ENCODE data around the gene CPEB4. TPM values are rescaled to one million over a fixed set of nuclear protein-coding genes. Genes with fewer than 3 reads are reported as not detected.

Gene CPEB4
- total RNA-seq, 1 experiment from 2014 or later = 11.1 TPM

GRCh38 chr5:173880306-173880985 is 7.7 kb upstream of the CPEB4 start:
- DNase-seq (ENCODE audit: low read depth, low spot score) = no peak
- Histone ChIP-seq H3K36me3 (ENCODE audit: control insufficient read depth in 1 of 2, insufficient read depth in 2 of 2, low read length in 2 of 2) (no peaks in the 10 kb centered on the region), H2AFZ (ENCODE audit: low read depth, low read length, poor library complexity, severe bottlenecking) (no peak overlapping the region), H3K9ac (ENCODE audit: low read length) (no peak overlapping the region), H3K4me3 (replicated peaks in 1 of 2; ENCODE audit: low read depth in 1 of 2, low read length in 2 of 2) (no peak overlapping the region), H3K9me3 (ENCODE audit: control insufficient read depth in 1 of 2, insufficient read depth in 1 of 2, low read depth in 1 of 2, low read length in 2 of 2) (no peaks in the 10 kb centered on the region), H3K4me2 (ENCODE audit: low read length) (no peak overlapping the region), H3K9me2 (ENCODE audit: insufficient read depth) (no peaks in the 10 kb centered on the region), H3K4me1 (ENCODE audit: control insufficient read depth in 1 of 2, insufficient read depth in 2 of 2, low read length in 2 of 2) (peaks cover 0 to 26% of the 10 kb centered on the region in 2 experiments; a peak in 2 of 4 replicates), H3K79me2 (ENCODE audit: insufficient read depth, low read length) (no peaks in the 10 kb centered on the region), H4K20me1 (ENCODE audit: insufficient read depth) (no peaks in the 10 kb centered on the region), H3K27ac (ENCODE audit: low read depth, low read length) (no peak overlapping the region), H3K27me3 (ENCODE audit: insufficient read depth, low read length) (no peaks in the 10 kb centered on the region)
- intact Hi-C loops (cut with micrococcal nuclease) = no loop called here
- ATAC-seq = no peak
- ChIA-PET CTCF (no interaction called here), RAD21 (ENCODE audit: low non-redundant PET in 1 of 2, low total read pairs in 2 of 2, uncharacterized antibody in 2 of 2, unreplicated experiment in 2 of 2) (no interaction called here), POLR2A (no interaction called here)
- no peak for TF ChIP-seq ELF1 (IDR thresholded peaks at IDR 0.05; ENCODE audit: borderline replicate concordance, low read depth)
- TF ChIP-seq TCF7L2 (IDR thresholded peaks at IDR 0.05; ENCODE audit: borderline replicate concordance, extremely low read depth, insufficient read depth, insufficient read length) = no peak
- no peak for TF ChIP-seq MAX (IDR thresholded peaks at IDR 0.05)
- TF ChIP-seq ZNF274 (IDR thresholded peaks at IDR 0.05; ENCODE audit: low read depth, low read length) = no peak
- no TSS peak for BruUV-seq (replicated peaks)

GRCh38 chr5:173881811-173882575 is 6.2 kb upstream of the CPEB4 start:
- intact Hi-C loops (cut with micrococcal nuclease) = no loop called here
- Histone ChIP-seq H3K9me2 (ENCODE audit: insufficient read depth) (no peaks in the 10 kb centered on the region), H3K36me3 (ENCODE audit: control insufficient read depth in 1 of 2, insufficient read depth in 2 of 2, low read length in 2 of 2) (no peaks in the 10 kb centered on the region), H3K9ac (ENCODE audit: low read length) (no peak overlapping the region), H3K4me3 (replicated peaks in 1 of 2; ENCODE audit: low read depth in 1 of 2, low read length in 2 of 2) (no peak overlapping the region), H2AFZ (ENCODE audit: low read depth, low read length, poor library complexity, severe bottlenecking) (peak overlapping the region; percentile 79), H3K4me1 (ENCODE audit: control insufficient read depth in 1 of 2, insufficient read depth in 2 of 2, low read length in 2 of 2) (peaks cover 0 to 27% of the 10 kb centered on the region in 2 experiments; a peak in 2 of 4 replicates), H3K27me3 (ENCODE audit: insufficient read depth, low read length) (no peaks in the 10 kb centered on the region), H3K27ac (ENCODE audit: low read depth, low read length) (no peak overlapping the region), H3K79me2 (ENCODE audit: insufficient read depth, low read length) (no peaks in the 10 kb centered on the region), H3K4me2 (ENCODE audit: low read length) (peak overlapping the region; percentile 29), H3K9me3 (ENCODE audit: control insufficient read depth in 1 of 2, insufficient read depth in 1 of 2, low read depth in 1 of 2, low read length in 2 of 2) (no peaks in the 10 kb centered on the region), H4K20me1 (ENCODE audit: insufficient read depth) (no peaks in the 10 kb centered on the region)
- no peak for DNase-seq (ENCODE audit: low read depth, low spot score)
- TF ChIP-seq ZFX (IDR thresholded peaks at IDR 0.05) = no peak
- TF ChIP-seq JUND (IDR thresholded peaks at IDR 0.05) = no peak
- no peak for TF ChIP-seq TCF7L2 (IDR thresholded peaks at IDR 0.05; ENCODE audit: borderline replicate concordance, extremely low read depth, insufficient read depth, insufficient read length)
- no peak for TF ChIP-seq ELF1 (IDR thresholded peaks at IDR 0.05; ENCODE audit: borderline replicate concordance, low read depth)
- no peak for TF ChIP-seq MAX (IDR thresholded peaks at IDR 0.05)
- TF ChIP-seq SIN3A (IDR thresholded peaks at IDR 0.05; ENCODE audit: low read depth) = no peak
- TF ChIP-seq REST (IDR thresholded peaks at IDR 0.05; ENCODE audit: low read depth) = no peak
- no peak for TF ChIP-seq EZH2phosphoT487 (IDR thresholded peaks at IDR 0.05; ENCODE audit: borderline replicate concordance)
- ChIA-PET POLR2A (no interaction called here), RAD21 (ENCODE audit: low non-redundant PET in 1 of 2, low total read pairs in 2 of 2, uncharacterized antibody in 2 of 2, unreplicated experiment in 2 of 2) (no interaction called here), CTCF (no interaction called here)
- no peak for ATAC-seq
- BruUV-seq (replicated peaks) = no TSS peak
